GM19324 (cell line): ENCODE measurements around the gene PGS1.

Source experiments
- ATAC-seq: cut with Tn5 transposase; IDR thresholded peaks from one replicate; pipeline ENCODE4 v1.9.1; 2021; ENCODE audit warnings: mild to moderate bottlenecking, moderate library complexity; ENCODE audit not compliant: unreplicated experiment, low FRiP score

The PGS1 gene

DNA sequence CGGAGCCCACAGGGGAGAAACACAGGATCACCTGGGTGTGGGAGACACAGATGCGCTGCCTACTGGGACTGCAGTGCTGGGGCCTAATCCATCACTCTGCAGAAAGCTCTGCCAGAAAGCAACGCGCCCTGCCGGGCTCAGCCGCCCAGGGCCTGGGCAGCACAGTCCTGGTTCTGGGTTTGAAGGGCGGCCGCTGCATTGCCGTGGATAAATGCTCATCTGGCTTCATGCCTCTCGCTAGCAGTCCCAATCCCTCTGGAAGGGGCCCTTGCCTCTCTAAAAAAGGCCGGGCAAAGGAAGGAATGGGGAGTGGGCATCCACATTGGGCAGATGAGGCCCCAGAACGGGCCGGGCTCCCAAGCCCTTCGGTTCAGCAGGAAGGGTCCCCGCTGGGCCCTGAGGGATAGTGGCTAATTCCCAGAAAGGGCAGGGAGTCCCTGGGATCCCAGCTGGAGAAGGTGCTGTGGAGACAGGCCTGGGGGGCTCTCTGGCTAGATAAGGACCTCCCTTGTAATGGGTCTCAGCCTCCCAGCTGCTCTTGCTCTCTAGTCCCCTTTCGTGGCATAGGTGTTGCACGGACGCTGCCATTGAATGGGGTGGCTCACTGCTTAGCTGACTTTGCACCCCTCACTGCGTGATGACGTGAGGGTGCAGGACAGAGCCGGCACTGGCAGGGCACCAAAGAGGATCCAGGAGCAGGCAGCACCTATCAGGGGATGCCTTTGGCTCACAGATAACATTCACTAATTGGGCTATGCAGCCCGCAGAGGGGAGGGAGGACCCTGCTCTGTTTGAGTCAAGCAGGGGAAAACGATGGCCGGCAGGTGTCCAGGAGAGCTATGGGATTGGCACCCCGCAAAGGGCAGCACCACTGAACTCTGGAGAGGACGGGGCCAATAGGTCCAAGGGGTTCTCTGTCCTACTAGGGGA is 88.6 kb downstream of the PGS1 start:
- no peak for ATAC-seq

- ATAC-seq: no peak
Observed at GRCh38 chr17:78468366-78468765, 89.9 kb downstream of the PGS1 start.

- ATAC-seq: no peak
Observed at GRCh38 chr17:78469443-78469842, 91.0 kb downstream of the PGS1 start.

DNA sequence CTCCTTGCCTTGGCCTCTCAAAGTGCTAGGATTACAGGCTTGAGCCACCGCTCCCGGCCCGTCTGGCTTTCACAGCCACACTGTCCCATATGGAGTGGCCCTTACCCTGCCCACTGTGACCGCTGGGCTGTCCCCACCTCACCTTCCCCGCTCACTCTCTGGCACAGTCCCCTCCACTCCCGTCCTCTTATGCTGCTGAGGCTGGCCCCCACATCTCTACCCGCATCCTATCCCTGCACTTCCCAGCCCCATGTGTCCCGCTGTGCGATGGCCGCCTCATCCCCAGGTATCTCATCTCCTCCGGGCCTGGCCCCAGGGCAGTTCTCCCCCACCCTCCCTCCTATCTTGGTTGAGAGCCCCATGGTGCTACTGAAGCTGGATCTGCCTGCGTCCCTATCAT is 93.2 kb downstream of the PGS1 start:
- ATAC-seq: no peak

GRCh38 chr17:78472035-78472905 is 93.8 kb downstream of the PGS1 start:
- ATAC-seq: no peak

GRCh38 chr17:78473951-78474613 is 95.6 kb downstream of the PGS1 start:
- ATAC-seq: no peak
